Measurements from ENCODE around the gene ARHGAP15. TPM values are rescaled to one million over a fixed set of nuclear protein-coding genes. Genes with fewer than 3 reads are reported as not detected.

ARHGAP15 gene
- total RNA-seq, 4 donors from 2014 or later = 0.80 to 53.1 (median 12.7) TPM

GRCh38 chr2:143545059-143545948, 416.1 kb downstream of the ARHGAP15 start:
- intact Hi-C loops (cut with DNase I; ENCODE audit: low total_unique reads) = no loop called here
- no peak overlapping the region for H3K4me3 ChIP-seq
- WGBS, 2 donors (ENCODE audit: low coverage in 1 of 2) = 83% methylated on average over 5 to 7 of the region's 7 CpGs
- no peaks in the 10 kb centered on the region for H3K36me3 ChIP-seq
- no peaks in the 10 kb centered on the region for H3K4me1 ChIP-seq
- no peak for DNase-seq
- TF ChIP-seq CTCF (IDR thresholded peaks at IDR 0.05) = no peak
- no peak for TF ChIP-seq POLR2A (IDR thresholded peaks at IDR 0.05)
- no peak for TF ChIP-seq POLR2AphosphoS5 (IDR thresholded peaks at IDR 0.05)
- TF ChIP-seq EP300 (IDR thresholded peaks at IDR 0.05; ENCODE audit: low read depth) = no peak
- no peak overlapping the region for H3K27ac ChIP-seq
- H3K27me3 ChIP-seq = no peaks in the 10 kb centered on the region
- H3K9me3 ChIP-seq = no peaks in the 10 kb centered on the region
- in situ Hi-C loops (cut with MboI; ENCODE audit: low pct_ligation_motif_present in 1 of 4, low pct_unique_long_range_greater_than_20kb in 1 of 4, low sequenced_read_pairs in 3 of 4) = no loop called here

GRCh38 chr2:143545949-143546255, 416.7 kb downstream of the ARHGAP15 start:
- intact Hi-C loops (cut with DNase I; ENCODE audit: low total_unique reads) = no loop called here
- Histone ChIP-seq H3K36me3 (no peaks in the 10 kb centered on the region), H3K4me3 (no peak overlapping the region), H3K9me3 (no peaks in the 10 kb centered on the region), H3K4me1 (no peaks in the 10 kb centered on the region), H3K27me3 (no peaks in the 10 kb centered on the region), H3K27ac (no peak overlapping the region)
- in situ Hi-C loops (cut with MboI; ENCODE audit: low pct_ligation_motif_present in 1 of 4, low pct_unique_long_range_greater_than_20kb in 1 of 4, low sequenced_read_pairs in 3 of 4) = no loop called here
- WGBS, 2 donors (ENCODE audit: low coverage in 1 of 2) = 60 to 66% methylated on average over 3 to 4 of the region's 4 CpGs
- no peak for DNase-seq
- TF ChIP-seq EP300 (IDR thresholded peaks at IDR 0.05; ENCODE audit: low read depth) (no peak), POLR2A (IDR thresholded peaks at IDR 0.05) (no peak), CTCF (IDR thresholded peaks at IDR 0.05) (no peak), POLR2AphosphoS5 (IDR thresholded peaks at IDR 0.05) (no peak)

GRCh38 chr2:143548032-143548431, 418.8 kb downstream of the ARHGAP15 start:
- TF ChIP-seq CTCF (IDR thresholded peaks at IDR 0.05) = no peak
- no peak for TF ChIP-seq POLR2AphosphoS5 (IDR thresholded peaks at IDR 0.05)
- TF ChIP-seq EP300 (IDR thresholded peaks at IDR 0.05; ENCODE audit: low read depth) = no peak
- no peak for TF ChIP-seq POLR2A (IDR thresholded peaks at IDR 0.05)
- Histone ChIP-seq H3K36me3 (no peaks in the 10 kb centered on the region), H3K9me3 (no peaks in the 10 kb centered on the region), H3K4me3 (no peak overlapping the region), H3K27me3 (no peaks in the 10 kb centered on the region), H3K27ac (no peak overlapping the region), H3K4me1 (no peaks in the 10 kb centered on the region)
- WGBS, 2 donors (ENCODE audit: low coverage in 1 of 2) = 41 to 50% methylated on average over 2 of the region's 2 CpGs
- in situ Hi-C loops (cut with MboI; ENCODE audit: low pct_ligation_motif_present in 1 of 4, low pct_unique_long_range_greater_than_20kb in 1 of 4, low sequenced_read_pairs in 3 of 4) (no loop called here), intact Hi-C loops (cut with DNase I; ENCODE audit: low total_unique reads) (no loop called here)
- DNase-seq = no peak

GRCh38 chr2:143550500-143550899, 421.3 kb downstream of the ARHGAP15 start:
- DNase-seq = no peak
- Histone ChIP-seq H3K27ac (no peak overlapping the region), H3K36me3 (no peaks in the 10 kb centered on the region), H3K27me3 (no peaks in the 10 kb centered on the region), H3K4me3 (no peak overlapping the region), H3K4me1 (no peaks in the 10 kb centered on the region), H3K9me3 (no peaks in the 10 kb centered on the region)
- 64 to 70% methylated on average over 2 of the region's 2 CpGs for WGBS, 2 donors (ENCODE audit: low coverage in 1 of 2)
- intact Hi-C loops (cut with DNase I; ENCODE audit: low total_unique reads) = no loop called here
- in situ Hi-C loops (cut with MboI; ENCODE audit: low pct_ligation_motif_present in 1 of 4, low pct_unique_long_range_greater_than_20kb in 1 of 4, low sequenced_read_pairs in 3 of 4) = no loop called here
- TF ChIP-seq EP300 (IDR thresholded peaks at IDR 0.05; ENCODE audit: low read depth) = no peak
- no peak for TF ChIP-seq POLR2A (IDR thresholded peaks at IDR 0.05)

All from transverse colon (tissue), 4 donors.